ENCODE results near the gene ITGB1BP1.

The ITGB1BP1 gene

GRCh38 chr2:9358846-9359245 lies 64.5 kb downstream of the ITGB1BP1 start:
- peaks cover 0 to 8% (median 0%) of the 10 kb centered on the region in 10 experiments; a peak in 3 of 20 replicates for H3K4me1 ChIP-seq
- no peak overlapping the region for H3K4me2 ChIP-seq
- H4K20me1 ChIP-seq = no peaks in the 10 kb centered on the region
- H3K27me3 ChIP-seq = no peaks in the 10 kb centered on the region
- peaks cover 84 to 100% (median 99%) of the 10 kb centered on the region in 11 experiments for H3K36me3 ChIP-seq
- no peak overlapping the region for H3K9ac ChIP-seq
- H3K9me3 ChIP-seq (replicated peaks in 1 of 11) = no peaks in the 10 kb centered on the region
- no peak overlapping the region for H3K4me3 ChIP-seq
- TF ChIP-seq Cebpa-rat (IDR thresholded peaks at IDR 0.05) = no peak
- H3K27ac ChIP-seq = no peak overlapping the region

GRCh38 chr2:9356261-9356660 lies 67.1 kb downstream of the ITGB1BP1 start:
- Histone ChIP-seq H3K9me3 (replicated peaks in 1 of 11) (no peaks in the 10 kb centered on the region), H3K9ac (no peak overlapping the region), H4K20me1 (0 out of 22 replicates have a peak, but pooled peaks cover 0 to 5% (median 0%) of the 10 kb centered on the region in 11 experiments), H3K27me3 (no peaks in the 10 kb centered on the region), H3K4me2 (no peak overlapping the region), H3K4me1 (peaks cover 0 to 8% (median 0%) of the 10 kb centered on the region in 10 experiments; a peak in 3 of 20 replicates), H3K27ac (no peak overlapping the region), H3K4me3 (no peak overlapping the region), H3K36me3 (peaks cover 86 to 100% (median 99%) of the 10 kb centered on the region in 11 experiments)
- no peak for TF ChIP-seq Cebpa-rat (IDR thresholded peaks at IDR 0.05)

GRCh38 chr2:9355716-9356115 lies 67.6 kb downstream of the ITGB1BP1 start:
- H3K9me3 ChIP-seq (replicated peaks in 1 of 11) = no peaks in the 10 kb centered on the region
- H3K4me2 ChIP-seq = no peak overlapping the region
- H3K36me3 ChIP-seq = peaks cover 86 to 100% (median 99%) of the 10 kb centered on the region in 11 experiments
- no peak overlapping the region for H3K9ac ChIP-seq
- H3K4me1 ChIP-seq = peaks cover 0 to 8% (median 0%) of the 10 kb centered on the region in 10 experiments; a peak in 3 of 20 replicates
- H3K27me3 ChIP-seq = no peaks in the 10 kb centered on the region
- no peak overlapping the region for H3K27ac ChIP-seq
- no peak for TF ChIP-seq Cebpa-rat (IDR thresholded peaks at IDR 0.05)
- H3K4me3 ChIP-seq = no peak overlapping the region
- 0 out of 22 replicates have a peak, but pooled peaks cover 0 to 5% (median 0%) of the 10 kb centered on the region in 11 experiments for H4K20me1 ChIP-seq

GRCh38 chr2:9355270-9355669 lies 68.1 kb downstream of the ITGB1BP1 start:
- no peaks in the 10 kb centered on the region for H3K9me3 ChIP-seq (replicated peaks in 1 of 11)
- no peak overlapping the region for H3K27ac ChIP-seq
- H3K27me3 ChIP-seq = no peaks in the 10 kb centered on the region
- H3K4me3 ChIP-seq = no peak overlapping the region
- H4K20me1 ChIP-seq = 0 out of 22 replicates have a peak, but pooled peaks cover 0 to 5% (median 0%) of the 10 kb centered on the region in 11 experiments
- H3K4me1 ChIP-seq = peaks cover 0 to 8% (median 0%) of the 10 kb centered on the region in 10 experiments; a peak in 3 of 20 replicates
- H3K9ac ChIP-seq = no peak overlapping the region
- TF ChIP-seq Cebpa-rat (IDR thresholded peaks at IDR 0.05) = no peak
- peaks cover 88 to 100% (median 100%) of the 10 kb centered on the region in 11 experiments for H3K36me3 ChIP-seq
- no peak overlapping the region for H3K4me2 ChIP-seq

- H3K36me3 ChIP-seq = peaks cover 89 to 100% (median 100%) of the 10 kb centered on the region in 11 experiments
- H3K4me2 ChIP-seq = no peak overlapping the region
- no peak overlapping the region for H3K4me3 ChIP-seq
- no peaks in the 10 kb centered on the region for H3K27me3 ChIP-seq
- no peak overlapping the region for H3K9ac ChIP-seq
- H3K27ac ChIP-seq = no peak overlapping the region
- TF ChIP-seq Cebpa-rat (IDR thresholded peaks at IDR 0.05) = no peak
- peaks cover 0 to 8% (median 0%) of the 10 kb centered on the region in 10 experiments; a peak in 3 of 20 replicates for H3K4me1 ChIP-seq
- no peaks in the 10 kb centered on the region for H3K9me3 ChIP-seq (replicated peaks in 1 of 11)
- 0 out of 22 replicates have a peak, but pooled peaks cover 0 to 5% (median 0%) of the 10 kb centered on the region in 11 experiments for H4K20me1 ChIP-seq
These were observed 69.0 kb downstream of the ITGB1BP1 start for GRCh38 chr2:9354318-9354717.

Measured in BLaER1 treated with 17β-estradiol and CSF1 and Interleukin-3, amounts not matched to agents 10 nM and 100 nM (cell line).